Measurements from ENCODE around the gene TINAG.

DNA sequence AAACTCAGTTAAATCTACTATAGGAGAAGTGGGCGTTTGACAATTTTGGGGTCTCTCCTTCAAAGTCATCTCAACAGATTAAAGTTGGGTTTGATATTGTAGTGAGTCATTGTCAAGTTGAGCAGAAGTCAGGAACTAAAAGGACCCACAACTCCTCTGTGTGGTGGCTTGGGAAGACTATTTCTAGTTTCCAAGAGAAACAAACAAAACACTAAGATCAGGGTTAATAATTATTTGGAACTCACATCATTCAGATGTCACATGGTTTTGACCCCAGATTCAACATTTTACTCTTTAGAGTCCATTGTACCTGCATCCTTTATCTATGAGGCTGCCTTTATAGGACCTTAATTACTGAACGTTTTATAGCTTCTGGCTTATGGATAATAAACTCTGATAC is 45.3 kb upstream of the TINAG start:
- no peak for TF ChIP-seq CTCF (IDR thresholded peaks at IDR 0.05)
- TF ChIP-seq POLR2A (IDR thresholded peaks at IDR 0.05), result no peak
- no peak for TF ChIP-seq POLR2AphosphoS5 (IDR thresholded peaks at IDR 0.05; ENCODE audit: insufficient read depth in 1 of 2, low read depth in 1 of 2)

Measured in vagina (tissue), 2 donors.